Ishikawa (cell line): ENCODE measurements around the gene PTPN6.

Experiments
- CEBPB ChIP-seq: IDR thresholded peaks from 2 replicates; pipeline ENCODE4 v1.6.1; 2012
- CREB1 ChIP-seq: IDR thresholded peaks from 2 replicates; pipeline ENCODE4 v1.6.1; 2012; ENCODE audit warnings: low read depth
- EGR1 ChIP-seq: IDR thresholded peaks from 2 replicates; pipeline ENCODE4 v1.6.1; 2012
- EP300 ChIP-seq: IDR thresholded peaks from 2 replicates; pipeline ENCODE4 v1.6.1; 2012; ENCODE audit warnings: borderline replicate concordance
- FOXM1 ChIP-seq: IDR thresholded peaks from 2 replicates; pipeline ENCODE4 v1.6.1; 2012; ENCODE audit warnings: low read depth, borderline replicate concordance
- MAX ChIP-seq: IDR thresholded peaks from 2 replicates; pipeline ENCODE4 v1.6.1; 2012
- NFIC ChIP-seq: IDR thresholded peaks from 2 replicates; pipeline ENCODE4 v1.6.1; 2012
- RAD21 ChIP-seq: IDR thresholded peaks from 2 replicates; pipeline ENCODE4 v1.6.1; 2012; ENCODE audit warnings: low read depth
- REST ChIP-seq: IDR thresholded peaks from 2 replicates; pipeline ENCODE4 v1.6.1; 2012; ENCODE audit warnings: low read depth, mild to moderate bottlenecking
- TAF1 ChIP-seq: IDR thresholded peaks from 2 replicates; pipeline ENCODE4 v1.6.1; 2012; ENCODE audit warnings: low read depth, mild to moderate bottlenecking
- TCF12 ChIP-seq: IDR thresholded peaks from 2 replicates; pipeline ENCODE4 v1.6.1; 2012; ENCODE audit warnings: low read depth
- TEAD4 ChIP-seq: IDR thresholded peaks from 2 replicates; pipeline ENCODE4 v1.6.1; 2012
- USF1 ChIP-seq: IDR thresholded peaks from 2 replicates; pipeline ENCODE4 v1.6.1; 2012
- YY1 ChIP-seq: IDR thresholded peaks from 2 replicates; pipeline ENCODE4 v1.6.1; 2012; ENCODE audit warnings: low read depth
- ZBTB7A ChIP-seq: IDR thresholded peaks from 2 replicates; pipeline ENCODE4 v1.6.1; 2012; ENCODE audit warnings: low read depth

Gene PTPN6

GRCh38 chr12:6921539-6921938, 29.6 kb upstream of the PTPN6 start:
- TF ChIP-seq REST (no peak), TAF1 (no peak), EP300 (no peak), TEAD4 (no peak), MAX (no peak), NFIC (no peak), YY1 (no peak), CEBPB (no peak), CREB1 (no peak), USF1 (no peak), ZBTB7A (no peak)

- no peak for TF ChIP-seq EGR1
- no peak for TF ChIP-seq REST
- no peak for TF ChIP-seq CEBPB
- TF ChIP-seq USF1, result no peak
- no peak for TF ChIP-seq TEAD4
- TF ChIP-seq TCF12, result no peak
- TF ChIP-seq RAD21, result no peak
- no peak for TF ChIP-seq ZBTB7A
- no peak for TF ChIP-seq TAF1
- no peak for TF ChIP-seq CREB1
- no peak for TF ChIP-seq YY1
- no peak for TF ChIP-seq NFIC
- TF ChIP-seq FOXM1, result no peak
- TF ChIP-seq MAX, result no peak
- TF ChIP-seq EP300, result no peak
Measured at GRCh38 chr12:6921996-6922946, 28.9 kb upstream of the PTPN6 start.

- TF ChIP-seq TEAD4 (no peak), CREB1 (no peak), MAX (no peak), TCF12 (no peak), REST (no peak), NFIC (no peak), YY1 (no peak), RAD21 (no peak), TAF1 (no peak), EP300 (no peak), FOXM1 (no peak), ZBTB7A (no peak)
Measured at GRCh38 chr12:6923003-6923732, 28.0 kb upstream of the PTPN6 start.
